Fibroblast of pulmonary artery (primary cell): Measurements from ENCODE around the gene SLC38A9.
"Not testable (repeated sequence)": the region's sequence is repeated elsewhere in the genome, so short reads cannot be mapped to it uniquely, and the experiment has no call there.

Source experiments
- DNase-seq: peaks from one replicate; pipeline ENCODE4 v3.0.0-alpha.2; 2010; ENCODE audit warnings: low read depth
- H3K4me3 ChIP-seq: replicated peaks from 2 replicates; pipeline ENCODE4 v1.5.1; 2011; ENCODE audit warnings: low read depth, mild to moderate bottlenecking, control low read depth, low read length, moderate library complexity
- TF ChIP-seq, protein P1 (sequence below): IDR thresholded peaks from 2 replicates; pipeline ENCODE4 v1.5.1; 2011; ENCODE audit warnings: mild to moderate bottlenecking, control low read depth, low read length, inconsistent platforms; ENCODE audit errors: missing control alignments

Gene SLC38A9

DNA sequence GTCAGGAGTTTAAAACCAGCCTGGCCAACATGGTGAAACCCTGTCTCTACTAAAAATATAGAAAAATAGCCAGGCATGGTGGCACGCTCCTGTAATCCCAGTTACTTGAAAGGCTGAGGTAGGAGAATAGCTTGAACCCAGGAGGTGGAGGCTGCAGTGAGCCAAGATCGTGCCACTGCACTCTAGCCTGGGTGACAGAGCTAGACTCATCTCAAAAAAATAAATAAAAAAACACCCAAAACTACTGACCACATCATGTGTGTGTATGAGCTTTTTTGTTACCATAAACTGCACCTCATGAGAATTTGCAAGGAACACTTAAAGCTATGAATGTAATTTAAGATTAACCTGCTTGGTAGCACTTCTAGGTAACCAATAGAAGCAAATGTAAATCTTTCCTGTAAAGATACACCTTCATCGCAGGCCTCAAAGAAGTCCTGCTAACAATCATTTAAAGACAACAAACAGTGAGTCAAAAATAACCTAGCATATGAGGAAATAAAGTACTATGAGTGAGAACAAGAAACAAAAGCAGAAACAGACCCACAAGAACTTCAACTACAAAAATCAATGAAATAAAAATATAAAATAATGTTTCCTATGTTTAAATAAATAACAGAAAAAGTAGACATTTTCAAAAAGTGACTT, 13.0 kb downstream of the SLC38A9 start:
- DNase-seq: no peak
- H3K4me3 ChIP-seq: no peak overlapping the region
- TF ChIP-seq, protein P1, sequence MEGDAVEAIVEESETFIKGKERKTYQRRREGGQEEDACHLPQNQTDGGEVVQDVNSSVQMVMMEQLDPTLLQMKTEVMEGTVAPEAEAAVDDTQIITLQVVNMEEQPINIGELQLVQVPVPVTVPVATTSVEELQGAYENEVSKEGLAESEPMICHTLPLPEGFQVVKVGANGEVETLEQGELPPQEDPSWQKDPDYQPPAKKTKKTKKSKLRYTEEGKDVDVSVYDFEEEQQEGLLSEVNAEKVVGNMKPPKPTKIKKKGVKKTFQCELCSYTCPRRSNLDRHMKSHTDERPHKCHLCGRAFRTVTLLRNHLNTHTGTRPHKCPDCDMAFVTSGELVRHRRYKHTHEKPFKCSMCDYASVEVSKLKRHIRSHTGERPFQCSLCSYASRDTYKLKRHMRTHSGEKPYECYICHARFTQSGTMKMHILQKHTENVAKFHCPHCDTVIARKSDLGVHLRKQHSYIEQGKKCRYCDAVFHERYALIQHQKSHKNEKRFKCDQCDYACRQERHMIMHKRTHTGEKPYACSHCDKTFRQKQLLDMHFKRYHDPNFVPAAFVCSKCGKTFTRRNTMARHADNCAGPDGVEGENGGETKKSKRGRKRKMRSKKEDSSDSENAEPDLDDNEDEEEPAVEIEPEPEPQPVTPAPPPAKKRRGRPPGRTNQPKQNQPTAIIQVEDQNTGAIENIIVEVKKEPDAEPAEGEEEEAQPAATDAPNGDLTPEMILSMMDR: no peak

DNA sequence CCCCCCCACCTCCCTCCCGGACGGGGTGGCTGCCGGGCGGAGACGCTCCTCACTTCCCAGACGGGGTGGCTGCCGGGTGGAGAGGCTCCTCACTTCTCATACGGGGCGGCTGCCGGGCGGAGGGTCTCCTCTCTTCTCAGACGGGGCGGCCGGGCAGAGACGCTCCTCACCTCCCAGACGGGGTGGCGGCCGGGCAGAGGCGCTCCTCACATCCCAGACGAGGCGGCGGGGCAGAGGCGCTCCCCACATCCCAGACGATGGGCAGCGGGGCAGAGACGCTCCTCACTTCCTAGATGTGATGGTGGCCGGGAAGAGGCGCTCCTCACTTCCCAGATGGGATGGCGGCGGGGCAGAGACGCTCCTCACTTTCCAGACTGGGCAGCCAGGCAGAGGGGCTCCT, 15.4 kb downstream of the SLC38A9 start:
- not testable (repeated sequence) for DNase-seq, H3K4me3 ChIP-seq

DNA sequence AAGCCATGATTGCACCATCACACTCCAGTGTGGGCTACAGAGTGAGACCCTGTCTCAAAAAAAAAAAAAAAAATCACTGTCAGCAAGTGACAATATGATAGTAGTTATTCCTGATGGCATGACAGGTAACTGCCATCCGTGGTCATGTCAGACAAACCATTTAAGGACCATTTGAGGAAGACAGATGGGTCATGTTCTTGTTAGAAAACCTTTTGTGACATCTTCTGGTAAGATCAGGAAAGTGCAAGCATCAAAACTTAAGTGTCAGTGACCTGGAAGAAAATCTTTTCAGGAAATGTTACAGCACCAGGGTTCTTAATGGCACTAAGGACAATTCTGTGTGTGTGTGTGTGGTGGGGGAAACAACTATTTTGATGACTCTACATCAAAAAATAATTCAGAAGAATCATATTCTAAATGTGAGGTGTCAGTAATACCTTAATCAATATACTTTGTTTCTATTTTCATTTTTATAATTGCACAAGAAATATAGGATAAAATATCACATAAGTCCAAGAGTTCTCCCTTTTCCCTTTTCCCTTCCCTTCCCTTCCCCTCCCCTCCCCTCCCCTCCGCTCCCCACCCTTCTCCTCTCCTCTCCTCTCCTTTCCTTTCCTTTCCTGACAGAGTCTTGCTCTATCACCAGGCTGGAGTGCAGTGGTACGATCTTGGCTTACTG, 17.8 kb downstream of the SLC38A9 start:
- DNase-seq: peak; percentile 62
- H3K4me3 ChIP-seq: no peak overlapping the region
- TF ChIP-seq, protein P1: peak; percentile 46

DNA sequence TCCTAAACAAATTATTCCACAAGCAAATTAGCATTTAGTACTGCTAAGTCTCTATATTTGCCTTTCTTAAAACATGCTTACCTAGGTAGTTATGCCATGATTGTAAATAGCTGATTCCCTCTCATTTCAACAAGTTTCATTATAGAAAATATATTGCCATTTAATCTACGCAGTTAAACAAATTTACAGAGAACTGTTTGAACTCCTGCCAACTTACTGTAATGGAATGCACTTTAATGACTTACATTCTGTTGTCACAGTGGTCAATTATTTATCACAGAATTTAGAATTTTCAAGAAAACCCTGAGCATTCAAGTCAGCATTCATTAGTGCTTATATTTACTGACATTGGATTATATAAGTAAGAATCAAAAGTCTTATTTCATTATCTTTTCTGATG, 19.6 kb downstream of the SLC38A9 start:
- H3K4me3 ChIP-seq: no peak overlapping the region
- TF ChIP-seq, protein P1: no peak
- no peak for DNase-seq

DNA sequence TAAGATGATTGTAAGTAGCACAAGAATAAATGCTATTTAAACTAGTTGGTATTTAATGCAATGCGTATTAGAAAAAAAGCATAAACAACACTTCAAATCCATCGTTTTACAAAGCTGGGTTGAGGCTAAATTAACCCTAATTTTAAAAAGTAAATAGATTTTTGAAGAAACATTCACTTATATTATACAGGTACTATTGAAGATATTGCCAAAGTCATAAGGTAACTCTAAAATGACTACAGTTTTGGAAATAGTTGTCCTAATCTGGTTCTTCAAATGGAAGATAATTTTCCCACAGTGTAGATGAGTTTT, 20.1 kb downstream of the SLC38A9 start:
- H3K4me3 ChIP-seq: no peak overlapping the region
- TF ChIP-seq, protein P1: no peak
- DNase-seq: no peak

DNA sequence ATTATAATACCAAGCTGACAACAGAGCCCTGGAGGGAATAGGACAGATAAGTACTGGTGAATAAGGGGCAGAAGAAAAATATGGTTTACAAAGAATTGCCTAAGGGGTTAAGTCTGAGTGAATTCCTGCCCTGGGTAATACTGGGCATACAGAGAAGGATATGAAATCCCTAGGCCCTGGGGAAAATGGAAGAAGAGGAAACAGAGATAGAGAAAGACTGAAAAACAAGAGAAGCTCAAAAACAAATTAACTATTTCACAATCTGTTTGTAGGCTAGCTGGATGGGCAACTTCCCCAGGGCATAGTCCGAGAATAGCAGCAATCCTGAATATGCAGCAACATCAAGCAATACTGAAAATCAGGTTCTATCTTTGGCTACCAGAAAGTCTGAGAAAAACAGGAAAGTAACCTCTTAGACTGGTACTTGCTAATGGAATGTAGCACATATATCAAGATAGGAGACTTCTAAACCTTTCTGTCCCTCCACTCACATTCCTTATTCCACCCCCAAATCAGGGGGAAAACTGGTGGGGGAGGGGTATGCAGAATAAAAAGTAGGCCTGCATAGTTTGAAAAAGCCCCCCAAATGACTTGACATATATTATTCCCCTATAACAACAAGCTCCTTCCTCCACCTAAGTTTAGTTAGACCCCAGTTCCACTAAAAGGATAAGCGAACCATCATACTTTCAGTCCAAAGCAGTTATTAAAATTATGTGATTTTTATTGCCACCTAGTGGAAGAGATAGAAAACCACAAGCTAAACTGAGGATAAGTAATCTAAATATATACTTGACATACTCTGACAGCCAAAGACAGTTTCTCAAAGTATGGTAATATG, 20.6 kb downstream of the SLC38A9 start:
- DNase-seq: peak; percentile 79
- TF ChIP-seq, protein P1: peak; percentile 55
- no peak overlapping the region for H3K4me3 ChIP-seq

DNA sequence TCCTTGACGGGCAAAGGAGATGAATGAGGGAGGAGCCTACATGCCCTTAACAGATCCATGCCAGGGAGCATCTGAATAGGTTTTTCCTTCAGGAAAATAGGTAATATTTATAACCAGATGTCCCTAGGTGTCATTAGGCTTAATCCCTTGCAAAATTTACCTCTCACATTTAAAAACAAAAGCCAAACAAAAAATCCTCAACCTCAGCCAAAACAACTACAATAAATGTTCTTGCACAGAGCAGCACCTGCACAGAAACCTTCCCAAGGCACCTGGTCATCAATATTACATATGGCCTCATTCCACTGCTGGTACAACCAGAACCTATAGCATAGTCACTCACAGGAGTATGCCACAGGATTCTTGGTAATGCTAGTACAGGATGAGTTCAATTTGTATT, 30.1 kb downstream of the SLC38A9 start:
- no peak overlapping the region for H3K4me3 ChIP-seq
- DNase-seq: no peak
- TF ChIP-seq, protein P1: no peak
